HepG2 (cell line): ENCODE data around the gene FNDC10. TPM values are rescaled to one million over a fixed set of nuclear protein-coding genes. Genes with fewer than 3 reads are reported as not detected.

Experiments used
- ASH2L ChIP-seq: fragments of 300-600, 200-600 bp; sonication (generic); IDR thresholded peaks from 2 replicates; pipeline ENCODE4 v1.7.0; 2017; ENCODE audit warnings: low read depth, mild to moderate bottlenecking, moderate library complexity, mixed read lengths, low read length; ENCODE audit not compliant: insufficient read length
- CEBPZ ChIP-seq: IDR thresholded peaks from 2 replicates; pipeline ENCODE4 v1.6.1; 2012; ENCODE audit warnings: low read length, improper control_type of control experiment
- CREB1 ChIP-seq, 2 experiments: fragments of 450-650 bp in 1 of 2; IDR thresholded peaks; 2 replicates each; pipeline ENCODE4 v1.6.1; 2016 to 2017; ENCODE audit warnings: control low read depth in 1 of 2, mild to moderate bottlenecking in 1 of 2, missing compliant biosample characterization in 1 of 2, missing genetic modification characterization in 1 of 2
- CSRNP1 ChIP-seq: sonication (generic); formaldehyde crosslinking; IDR thresholded peaks from 2 replicates; pipeline ENCODE4 v1.8.1; 2023; ENCODE audit warnings: mild to moderate bottlenecking, missing genetic modification reagents
- MXD4 ChIP-seq: IDR thresholded peaks from 2 replicates; pipeline ENCODE4 v1.6.1; 2016; ENCODE audit warnings: mild to moderate bottlenecking, missing biosample characterization, missing genetic modification reagents
- SALL2 ChIP-seq: sonication (generic); formaldehyde crosslinking; IDR thresholded peaks from 2 replicates; pipeline ENCODE4 v1.8.1; 2023; ENCODE audit warnings: mild to moderate bottlenecking, missing genetic modification reagents, inconsistent platforms
- SMARCE1 ChIP-seq: fragments of 450-650 bp; IDR thresholded peaks from 2 replicates; pipeline ENCODE4 v1.6.1; 2017; ENCODE audit warnings: borderline replicate concordance
- UBTF ChIP-seq: sonication (generic); formaldehyde crosslinking; IDR thresholded peaks from 2 replicates; pipeline ENCODE4 v1.4.0; 2020; ENCODE audit warnings: mild to moderate bottlenecking, missing genetic modification reagents
- ZBTB33 ChIP-seq: sonication (generic); formaldehyde crosslinking; IDR thresholded peaks from 2 replicates; pipeline ENCODE4 v1.4.0; 2020; ENCODE audit warnings: missing genetic modification reagents
- ZNF33B ChIP-seq: sonication (generic); formaldehyde crosslinking; IDR thresholded peaks from 2 replicates; pipeline ENCODE4 v1.5.1; 2020; ENCODE audit warnings: mild to moderate bottlenecking, missing genetic modification reagents
- ZNF414 ChIP-seq: sonication (generic); formaldehyde crosslinking; IDR thresholded peaks from 2 replicates; pipeline ENCODE4 v1.5.0; 2020; ENCODE audit warnings: missing genetic modification reagents
- ZNF460 ChIP-seq: sonication (generic); formaldehyde crosslinking; IDR thresholded peaks from 2 replicates; pipeline ENCODE4 v1.5.1; 2020; ENCODE audit warnings: missing genetic modification reagents, mild to moderate bottlenecking, borderline replicate concordance
- ZNF567 ChIP-seq: sonication (generic); formaldehyde crosslinking; IDR thresholded peaks from 2 replicates; pipeline ENCODE4 v1.8.1; 2023; ENCODE audit warnings: mild to moderate bottlenecking, missing genetic modification reagents, borderline replicate concordance
- ZNF746 ChIP-seq: sonication (generic); formaldehyde crosslinking; IDR thresholded peaks from 2 replicates; pipeline ENCODE4 v1.8.0; 2022; ENCODE audit warnings: mild to moderate bottlenecking, missing genetic modification reagents
- ZZZ3 ChIP-seq: sonication (generic); formaldehyde crosslinking; IDR thresholded peaks from 2 replicates; pipeline ENCODE4 v1.4.0; 2020; ENCODE audit warnings: missing genetic modification reagents, mild to moderate bottlenecking, borderline replicate concordance
- polyA plus RNA-seq, 8 experiments: library from polyadenylated mRNA; depleted of rRNA in 3 of 8; stranded (reverse) in 7 of 8; unstranded in 1 of 8; fragments of >200 nt; fragmentation: Illumina TruSeq in 4 of 8; extraction: Trizol in 4 of 8; gene quantifications; 2 replicates each; pipeline versions ENCODE4 v1.2.1 to v1.2.3, GENCODE V29; 2011 to 2016; ENCODE audit warnings: low read depth in 4 of 8, missing spikeins in 1 of 8, mixed read lengths in 1 of 8; ENCODE audit not compliant: insufficient read depth in 1 of 8
- total RNA-seq, 5 experiments: library from RNA; depleted of rRNA; stranded (reverse); fragments of >200 nt; fragmentation: Illumina TruSeq; extraction: Trizol; gene quantifications; 2 replicates each; pipeline ENCODE4 v1.2.3, GENCODE V29; 2016; ENCODE audit warnings: low read depth in 1 of 5
- TF ChIP-seq, protein P1 (sequence below): sonication (generic); formaldehyde crosslinking; IDR thresholded peaks from 2 replicates; pipeline ENCODE4 v1.8.0; 2022; ENCODE audit warnings: missing genetic modification reagents, mild to moderate bottlenecking, borderline replicate concordance

FNDC10 gene
- total and polyA plus RNA-seq, 2 of the 13 experiments (the other 11 are each of a cell fraction or from before 2014, with no cell fraction given): 2.2 to 2.5 TPM

GRCh38 chr1:1573843-1574720 lies 25.9 kb downstream of the FNDC10 start (continued):
- TF ChIP-seq CREB1 (IDR thresholded peaks at IDR 0.05): no peak
- peak; percentile 53; the same call in 1 of the 2 replicates for TF ChIP-seq CREB1 (CRISPR knock-in tag; IDR thresholded peaks at IDR 0.05)
- TF ChIP-seq MXD4: peak; percentile 2
- TF ChIP-seq UBTF: peak; percentile 83
- TF ChIP-seq CEBPZ: no peak
- TF ChIP-seq ZNF746 (CRISPR knock-in tag): no peak
- no peak for TF ChIP-seq ZNF33B
- no peak for TF ChIP-seq SMARCE1
- TF ChIP-seq CSRNP1: no peak
- TF ChIP-seq ASH2L: peak; percentile 79
- no peak for TF ChIP-seq ZNF460 (CRISPR knock-in tag)
- TF ChIP-seq ZNF567 (CRISPR knock-in tag): 0 out of 2 replicates have a peak, but pooled peaks have one; percentile 2
- TF ChIP-seq ZZZ3: 0 out of 2 replicates have a peak, but pooled peaks have one; percentile 20
- TF ChIP-seq ZBTB33 (CRISPR knock-in tag): no peak
- TF ChIP-seq ZNF414 (CRISPR knock-in tag): no peak
- no peak for TF ChIP-seq SALL2
- TF ChIP-seq, protein P1, sequence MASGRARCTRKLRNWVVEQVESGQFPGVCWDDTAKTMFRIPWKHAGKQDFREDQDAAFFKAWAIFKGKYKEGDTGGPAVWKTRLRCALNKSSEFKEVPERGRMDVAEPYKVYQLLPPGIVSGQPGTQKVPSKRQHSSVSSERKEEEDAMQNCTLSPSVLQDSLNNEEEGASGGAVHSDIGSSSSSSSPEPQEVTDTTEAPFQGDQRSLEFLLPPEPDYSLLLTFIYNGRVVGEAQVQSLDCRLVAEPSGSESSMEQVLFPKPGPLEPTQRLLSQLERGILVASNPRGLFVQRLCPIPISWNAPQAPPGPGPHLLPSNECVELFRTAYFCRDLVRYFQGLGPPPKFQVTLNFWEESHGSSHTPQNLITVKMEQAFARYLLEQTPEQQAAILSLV (CRISPR knock-in tag): no peak
